ENCODE measurements around the gene ARHGEF10L.

The ARHGEF10L gene

GRCh38 chr1:17569200-17570139 lies 30.0 kb downstream of the ARHGEF10L start:
- peak; percentile 29 for DNase-seq

- DNase-seq = no peak
Measured at GRCh38 chr1:17570228-17570627, 30.7 kb downstream of the ARHGEF10L start.

- no peak for DNase-seq
Measured at GRCh38 chr1:17572264-17572985, 32.9 kb downstream of the ARHGEF10L start.

GRCh38 chr1:17573518-17574041 lies 34.1 kb downstream of the ARHGEF10L start:
- no peak for DNase-seq

- DNase-seq = no peak
Measured at GRCh38 chr1:17574516-17574915, 35.0 kb downstream of the ARHGEF10L start.

- no peak for DNase-seq
Measured at GRCh38 chr1:17575797-17576518, 36.5 kb downstream of the ARHGEF10L start.

- no peak for DNase-seq
Measured at GRCh38 chr1:17576519-17576853, 37.0 kb downstream of the ARHGEF10L start.

GRCh38 chr1:17577907-17578297 lies 38.4 kb downstream of the ARHGEF10L start:
- no peak for DNase-seq

- DNase-seq = no peak
Measured at GRCh38 chr1:17579951-17580939, 40.7 kb downstream of the ARHGEF10L start.

GRCh38 chr1:17581389-17582123 lies 42.1 kb downstream of the ARHGEF10L start:
- no peak for DNase-seq

- no peak for DNase-seq
Measured at GRCh38 chr1:17582124-17582774, 42.8 kb downstream of the ARHGEF10L start.

- no peak for DNase-seq
Measured at GRCh38 chr1:17584539-17584938, 45.0 kb downstream of the ARHGEF10L start.

- DNase-seq = no peak
Measured at GRCh38 chr1:17585266-17585987, 45.9 kb downstream of the ARHGEF10L start.

- peak; percentile 19 for DNase-seq
Measured at GRCh38 chr1:17586172-17586964, 46.9 kb downstream of the ARHGEF10L start.

- DNase-seq = no peak
Measured at GRCh38 chr1:17587693-17588047, 48.2 kb downstream of the ARHGEF10L start.

- DNase-seq = no peak
Measured at GRCh38 chr1:17588048-17588871, 48.8 kb downstream of the ARHGEF10L start.

- DNase-seq = no peak
Measured at GRCh38 chr1:17591814-17592430, 52.4 kb downstream of the ARHGEF10L start.

GRCh38 chr1:17594026-17594425 lies 54.5 kb downstream of the ARHGEF10L start:
- no peak for DNase-seq
